C4-2B (cell line): ENCODE results near the gene PLXNA4.

Experiments used
- ZFX ChIP-seq: fragments of 450-650 bp; IDR thresholded peaks from 2 replicates; pipeline ENCODE4 v1.6.1; 2017
- TF ChIP-seq, protein P1 (sequence below): fragments of 450-650 bp; conservative IDR thresholded peaks from 2 replicates; pipeline ENCODE4 v1.5.1; 2017; ENCODE audit warnings: mild to moderate bottlenecking

DNA sequence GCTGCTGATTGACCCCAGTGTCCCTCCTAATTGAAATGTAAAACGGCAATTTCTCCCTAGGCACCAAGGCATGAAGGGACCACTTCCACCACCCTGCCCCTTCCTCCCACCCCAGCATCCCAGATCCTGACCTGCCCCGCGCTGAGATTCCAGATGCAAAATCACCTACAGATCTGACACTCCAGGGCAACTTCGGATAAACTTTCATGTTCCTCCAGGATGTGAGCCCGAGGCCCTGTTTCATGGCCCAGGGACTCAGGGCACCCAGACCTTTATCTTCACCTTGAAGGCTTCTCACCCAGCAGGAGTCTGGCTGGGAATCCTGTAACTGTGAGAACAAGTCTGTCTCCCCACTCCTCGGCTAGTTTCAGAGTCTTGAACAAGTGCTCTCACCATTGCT is 361.8 kb downstream of the PLXNA4 start:
- TF ChIP-seq, protein P1, sequence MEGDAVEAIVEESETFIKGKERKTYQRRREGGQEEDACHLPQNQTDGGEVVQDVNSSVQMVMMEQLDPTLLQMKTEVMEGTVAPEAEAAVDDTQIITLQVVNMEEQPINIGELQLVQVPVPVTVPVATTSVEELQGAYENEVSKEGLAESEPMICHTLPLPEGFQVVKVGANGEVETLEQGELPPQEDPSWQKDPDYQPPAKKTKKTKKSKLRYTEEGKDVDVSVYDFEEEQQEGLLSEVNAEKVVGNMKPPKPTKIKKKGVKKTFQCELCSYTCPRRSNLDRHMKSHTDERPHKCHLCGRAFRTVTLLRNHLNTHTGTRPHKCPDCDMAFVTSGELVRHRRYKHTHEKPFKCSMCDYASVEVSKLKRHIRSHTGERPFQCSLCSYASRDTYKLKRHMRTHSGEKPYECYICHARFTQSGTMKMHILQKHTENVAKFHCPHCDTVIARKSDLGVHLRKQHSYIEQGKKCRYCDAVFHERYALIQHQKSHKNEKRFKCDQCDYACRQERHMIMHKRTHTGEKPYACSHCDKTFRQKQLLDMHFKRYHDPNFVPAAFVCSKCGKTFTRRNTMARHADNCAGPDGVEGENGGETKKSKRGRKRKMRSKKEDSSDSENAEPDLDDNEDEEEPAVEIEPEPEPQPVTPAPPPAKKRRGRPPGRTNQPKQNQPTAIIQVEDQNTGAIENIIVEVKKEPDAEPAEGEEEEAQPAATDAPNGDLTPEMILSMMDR = no peak
- TF ChIP-seq ZFX = no peak
